ENCODE data around the gene FADS1. TPM values are rescaled to one million over a fixed set of nuclear protein-coding genes. Genes with fewer than 3 reads are reported as not detected.

FADS1 gene
- total and polyA plus RNA-seq, 2 donors from 2014 or later: 6.7 to 19.5 TPM

- H3K4me1 ChIP-seq (ENCODE audit: control insufficient read depth in 2 of 3, insufficient read depth in 2 of 3, low read depth in 1 of 3, low read length in 3 of 3): peaks cover 0 to 5% (median 0%) of the 10 kb centered on the region in 3 donors
- H3K36me3 ChIP-seq (ENCODE audit: control insufficient read depth in 2 of 3, insufficient read depth in 3 of 3, low read length in 3 of 3): no peaks in the 10 kb centered on the region
- FAIRE-seq (no peak), DNase-seq (no peak)
- H3K27me3 ChIP-seq (ENCODE audit: control insufficient read depth, insufficient read depth, low read length): no peaks in the 10 kb centered on the region
- no peak overlapping the region for H3K27ac ChIP-seq (ENCODE audit: low read depth in 2 of 2, low read length in 2 of 2)
- no peak for TF ChIP-seq CTCF (IDR thresholded peaks at IDR 0.05; ENCODE audit: borderline replicate concordance, extremely low read depth, insufficient read depth)
- no peaks in the 10 kb centered on the region for H3K9me3 ChIP-seq (ENCODE audit: control insufficient read depth in 2 of 3, insufficient read depth in 1 of 3, low read length in 3 of 3)
- intact Hi-C loops (cut with DNase I): no loop called here
- H3K9ac ChIP-seq (ENCODE audit: low read length in 3 of 3): no peak overlapping the region
- H3K4me3 ChIP-seq (ENCODE audit: low read length in 3 of 3): no peak overlapping the region
These were observed 54.6 kb downstream of the FADS1 start for GRCh38 chr11:61762223-61762615.

- Histone ChIP-seq H3K9ac (ENCODE audit: low read length in 3 of 3) (no peak overlapping the region), H3K27me3 (ENCODE audit: control insufficient read depth, insufficient read depth, low read length) (no peaks in the 10 kb centered on the region), H3K27ac (ENCODE audit: low read depth in 2 of 2, low read length in 2 of 2) (no peak overlapping the region), H3K9me3 (ENCODE audit: control insufficient read depth in 2 of 3, insufficient read depth in 1 of 3, low read length in 3 of 3) (no peaks in the 10 kb centered on the region), H3K4me3 (ENCODE audit: low read length in 3 of 3) (no peak overlapping the region), H3K36me3 (ENCODE audit: control insufficient read depth in 2 of 3, insufficient read depth in 3 of 3, low read length in 3 of 3) (no peaks in the 10 kb centered on the region), H3K4me1 (ENCODE audit: control insufficient read depth in 2 of 3, insufficient read depth in 2 of 3, low read depth in 1 of 3, low read length in 3 of 3) (peaks cover 0 to 7% (median 0%) of the 10 kb centered on the region in 3 donors)
- TF ChIP-seq CTCF (IDR thresholded peaks at IDR 0.05; ENCODE audit: borderline replicate concordance, extremely low read depth, insufficient read depth): no peak
- intact Hi-C loops (cut with DNase I): no loop called here
- no peak for FAIRE-seq
- DNase-seq: no peak
These were observed 55.2 kb downstream of the FADS1 start for GRCh38 chr11:61761440-61762222.

GRCh38 chr11:61760946-61761345 lies 55.9 kb downstream of the FADS1 start:
- Histone ChIP-seq H3K36me3 (ENCODE audit: control insufficient read depth in 2 of 3, insufficient read depth in 3 of 3, low read length in 3 of 3) (no peaks in the 10 kb centered on the region), H3K4me3 (ENCODE audit: low read length in 3 of 3) (no peak overlapping the region), H3K4me1 (ENCODE audit: control insufficient read depth in 2 of 3, insufficient read depth in 2 of 3, low read depth in 1 of 3, low read length in 3 of 3) (peaks cover 0 to 13% (median 0%) of the 10 kb centered on the region in 3 donors), H3K9me3 (ENCODE audit: control insufficient read depth in 2 of 3, insufficient read depth in 1 of 3, low read length in 3 of 3) (no peaks in the 10 kb centered on the region), H3K27me3 (ENCODE audit: control insufficient read depth, insufficient read depth, low read length) (no peaks in the 10 kb centered on the region), H3K9ac (ENCODE audit: low read length in 3 of 3) (no peak overlapping the region), H3K27ac (ENCODE audit: low read depth in 2 of 2, low read length in 2 of 2) (no peak overlapping the region)
- intact Hi-C loops (cut with DNase I): no loop called here
- FAIRE-seq: no peak
- no peak for DNase-seq
- TF ChIP-seq CTCF (IDR thresholded peaks at IDR 0.05; ENCODE audit: borderline replicate concordance, extremely low read depth, insufficient read depth): no peak
